GM19023 (cell line): Measurements from ENCODE around the gene MT1F.
A peak's percentile ranks its signal among the peaks of the same experiment; 100 is the strongest.
"Not testable (repeated sequence)": the region's sequence is repeated elsewhere in the genome, so short reads cannot be mapped to it uniquely, and the experiment has no call there.

Experiments used
- ATAC-seq: cut with Tn5 transposase; IDR thresholded peaks from one replicate; pipeline ENCODE4 v1.9.1; 2021; ENCODE audit warnings: mild to moderate bottlenecking, moderate library complexity; ENCODE audit not compliant: unreplicated experiment

MT1F gene

DNA sequence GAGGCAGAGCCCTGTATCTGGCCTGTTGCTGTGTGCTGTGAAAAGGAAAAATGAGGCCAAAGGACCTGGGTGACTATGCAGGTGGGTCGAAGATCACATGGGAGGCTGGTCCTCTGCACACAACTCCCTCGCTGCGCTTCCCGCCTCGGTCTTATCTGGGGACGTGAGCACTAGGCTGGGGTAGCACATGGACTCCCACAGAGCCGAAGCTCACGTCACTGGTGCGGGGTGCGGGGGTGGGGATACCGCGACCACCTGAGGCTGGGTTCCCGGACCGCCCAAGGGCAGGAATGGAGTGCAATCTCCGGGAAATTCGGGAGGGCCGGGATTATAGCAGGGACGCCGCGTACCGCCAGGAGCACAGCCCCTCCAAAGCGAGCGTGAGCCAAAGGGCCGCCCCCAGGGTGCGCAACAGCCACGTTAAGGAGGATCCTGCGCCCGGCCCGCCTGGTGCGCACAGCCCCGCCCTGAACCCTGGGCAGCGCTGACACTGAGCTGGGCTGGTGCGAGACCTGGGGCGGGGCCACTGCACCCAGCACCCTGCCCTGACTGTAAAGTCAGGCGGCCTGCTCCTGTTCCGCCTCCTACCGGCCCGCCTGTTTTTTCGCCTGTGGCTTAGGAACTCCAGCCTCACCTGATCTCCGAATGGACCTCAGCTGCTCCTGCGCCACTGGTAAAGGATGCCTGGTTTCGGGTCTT lies 14.5 kb upstream of the MT1F start:
- peak; percentile 64 for ATAC-seq

DNA sequence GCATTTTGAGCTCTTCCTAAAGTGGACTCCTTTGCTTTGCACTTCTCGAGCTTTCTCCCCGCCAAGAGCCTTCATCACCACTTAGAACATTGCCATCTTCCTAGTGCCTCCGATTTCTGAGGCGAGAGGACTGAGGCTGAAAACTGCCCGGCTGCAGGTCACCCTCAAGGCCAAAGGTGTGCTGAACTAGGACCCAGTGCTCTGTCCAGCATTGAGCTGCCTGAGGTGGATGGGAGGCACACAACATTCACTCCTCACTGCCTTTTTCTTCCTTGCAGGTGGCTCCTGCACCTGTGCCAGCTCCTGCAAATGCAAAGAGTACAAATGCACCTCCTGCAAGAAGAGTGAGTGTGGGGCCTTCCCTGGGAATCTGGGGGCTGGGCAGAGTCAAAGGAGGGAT lies 13.9 kb upstream of the MT1F start:
- ATAC-seq = no peak

DNA sequence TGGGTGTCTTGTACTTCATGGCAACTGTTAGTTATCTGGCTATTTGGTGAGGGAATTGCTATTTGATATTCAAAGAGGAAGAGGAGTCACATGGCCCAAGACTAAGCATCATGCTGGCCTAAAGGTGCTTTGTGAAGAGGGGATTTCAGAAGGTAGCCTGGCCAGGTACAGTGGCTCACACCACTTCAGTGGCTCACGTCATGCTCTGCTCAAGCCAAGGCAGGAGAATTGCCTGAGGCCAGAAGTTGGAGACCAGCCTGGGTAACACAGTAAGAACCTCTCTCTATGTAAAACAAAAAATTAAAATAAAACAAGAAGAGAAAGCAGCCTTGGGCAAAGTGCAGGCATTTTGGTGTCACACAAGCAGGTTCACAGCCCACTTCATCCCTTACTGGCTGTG lies 12.4 kb upstream of the MT1F start:
- ATAC-seq = no peak

DNA sequence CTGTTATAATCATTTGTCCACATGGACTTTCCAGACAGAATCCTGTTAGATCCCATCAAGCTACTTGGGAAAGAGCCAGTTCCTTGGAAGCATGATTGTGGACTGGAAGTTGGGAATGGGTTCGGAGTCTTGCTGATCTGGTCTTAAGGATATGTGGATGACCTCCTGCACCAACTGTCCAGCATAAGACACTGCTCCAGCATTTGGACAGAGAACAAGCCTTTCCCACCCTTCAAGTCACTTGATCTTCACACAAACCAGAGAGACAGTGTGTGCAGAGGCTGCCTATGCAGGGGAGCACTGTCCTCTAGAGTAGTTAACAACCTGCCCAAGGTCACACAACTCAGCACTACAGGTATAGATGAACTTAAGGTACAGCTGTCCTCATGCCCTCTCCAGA lies 11.9 kb upstream of the MT1F start:
- ATAC-seq = no peak

DNA sequence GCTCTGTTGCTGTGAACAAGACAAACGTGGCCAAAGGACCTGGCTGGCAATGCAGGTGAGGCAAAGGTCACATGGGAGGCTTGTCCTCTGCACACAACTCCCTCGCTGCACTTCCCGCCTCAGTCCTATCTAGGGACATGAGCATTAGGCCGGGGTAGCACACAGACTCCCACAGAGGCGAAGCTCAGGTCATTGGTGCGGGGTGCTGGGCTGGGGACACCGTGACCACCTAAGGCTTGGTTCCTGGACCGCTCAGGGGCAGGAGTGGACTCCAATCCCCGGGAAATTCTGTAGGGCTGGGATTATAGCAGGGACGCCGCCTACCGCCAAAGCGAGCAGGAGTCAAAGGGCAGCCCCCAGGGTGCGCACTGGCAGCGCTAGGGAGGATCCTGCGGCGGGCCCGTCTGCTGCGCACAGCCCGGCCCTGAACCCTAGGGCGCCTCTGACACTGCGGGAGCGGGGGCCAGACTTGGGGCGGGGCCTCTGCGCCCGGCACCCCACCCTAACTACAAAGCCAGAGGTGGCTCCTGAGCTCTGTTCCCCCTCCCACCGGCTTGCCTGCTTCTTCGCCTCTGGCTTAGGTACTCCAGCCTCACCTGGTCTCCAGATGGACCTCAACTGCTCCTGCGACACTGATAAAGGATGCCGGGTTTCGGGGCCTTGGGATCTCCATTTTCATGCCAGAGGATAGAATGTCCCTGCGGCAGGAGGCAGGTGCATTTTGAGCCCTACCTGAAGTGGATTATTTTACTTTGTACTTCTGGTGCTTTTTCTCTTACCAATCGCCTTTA lies 9.9 kb upstream of the MT1F start:
- no peak for ATAC-seq

DNA sequence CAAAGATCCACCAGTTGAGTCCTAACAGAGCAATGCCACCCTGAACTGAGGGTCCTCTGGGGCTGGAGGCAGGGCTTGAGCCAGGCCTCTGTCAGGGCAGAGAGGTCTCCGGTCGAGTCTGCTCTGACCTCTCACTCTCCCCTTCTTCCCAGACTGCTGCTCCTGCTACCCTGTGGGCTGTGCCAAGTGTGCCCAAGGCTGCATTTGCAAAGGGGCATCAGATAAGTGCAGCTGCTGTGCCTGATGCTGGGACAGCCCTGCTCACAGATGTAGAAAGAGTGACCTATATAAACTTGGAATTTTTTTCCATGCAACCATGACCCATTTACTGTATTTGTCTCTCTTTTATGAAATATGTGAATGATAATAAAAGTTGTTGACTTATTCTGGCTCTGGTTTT lies 8.5 kb upstream of the MT1F start:
- ATAC-seq = no peak

DNA sequence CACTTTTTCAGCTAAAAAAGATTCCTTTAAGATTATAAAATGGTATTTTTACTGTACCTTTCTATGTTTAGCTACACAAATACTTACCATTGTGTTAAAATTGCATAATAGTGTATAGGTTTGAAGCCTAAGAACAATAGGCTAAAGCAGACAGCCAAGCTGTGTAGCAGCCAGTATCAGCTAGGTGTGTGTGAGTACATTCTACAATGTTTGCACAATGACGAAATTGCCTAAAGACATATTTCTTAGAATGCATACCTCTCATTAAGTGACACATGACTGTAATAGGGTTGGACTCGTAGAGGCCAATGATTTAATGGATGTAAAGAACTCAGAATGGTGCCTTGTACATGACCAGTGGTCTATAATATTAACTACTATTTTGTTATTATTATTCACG lies 7.9 kb upstream of the MT1F start:
- ATAC-seq = no peak

DNA sequence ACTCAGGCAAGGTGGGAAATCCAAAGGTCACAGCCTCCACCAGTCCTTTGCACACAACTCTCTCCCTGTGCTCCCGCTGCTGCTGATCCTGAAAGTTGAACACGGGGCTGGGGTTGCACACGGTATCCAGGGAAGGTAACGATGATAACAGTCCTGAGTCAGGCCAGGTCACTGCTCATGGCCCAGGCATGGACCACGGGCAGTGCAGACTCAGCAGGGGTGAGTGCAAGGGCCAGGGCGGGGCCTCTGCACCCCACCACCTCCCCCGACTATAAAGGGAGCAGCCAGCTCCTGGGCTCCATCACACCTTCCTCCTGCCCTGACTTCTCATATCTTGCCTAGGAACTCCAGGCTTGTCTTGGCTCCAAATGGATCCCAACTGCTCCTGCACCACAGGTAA lies 6.2 kb upstream of the MT1F start, which contains the start of gene MT1B:
Gene MT1B (plus strand): TSS at position 301 of the 400 bp plus-strand sequence. CDS start 68 bp downstream, at position 369.
- no peak for ATAC-seq

DNA sequence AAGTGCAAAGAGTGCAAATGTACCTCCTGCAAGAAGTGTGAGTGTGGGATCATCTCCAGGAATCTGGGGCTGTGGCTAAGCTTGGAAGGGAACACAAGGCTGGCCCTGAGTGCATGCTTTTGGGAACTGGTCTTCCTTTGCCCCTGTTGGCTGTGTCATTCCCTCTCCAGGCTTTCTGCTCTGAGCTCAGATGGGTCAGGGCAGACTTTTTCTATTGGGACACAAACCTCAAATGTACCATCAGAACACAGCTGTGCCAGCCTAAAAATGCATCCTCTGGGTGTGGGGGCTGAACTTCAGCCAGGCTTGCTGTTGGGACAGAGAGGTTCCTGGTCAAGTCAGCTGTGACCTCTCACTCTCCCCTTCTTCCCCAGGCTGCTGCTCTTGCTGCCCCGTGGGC lies 5.2 kb upstream of the MT1F start:
- no peak for ATAC-seq

DNA sequence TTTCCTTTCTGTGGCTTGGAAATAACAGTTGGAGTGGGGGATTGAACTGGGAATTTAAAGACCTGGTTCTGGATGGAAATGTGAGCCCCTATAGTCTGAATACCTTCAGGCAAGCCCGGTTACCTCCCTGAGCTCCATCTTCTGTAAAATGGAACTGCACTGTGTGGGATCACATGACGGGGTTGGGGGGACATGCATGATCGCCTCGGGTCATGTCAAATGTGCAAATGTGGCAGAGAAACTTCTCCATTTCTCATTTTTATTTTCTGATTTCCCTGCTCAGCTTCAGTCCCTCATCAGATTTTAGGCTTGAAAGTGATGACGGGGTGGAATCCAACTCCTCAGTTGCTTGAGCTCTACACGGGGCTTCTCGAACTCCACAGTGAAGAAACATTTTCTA lies 4.5 kb upstream of the MT1F start:
- no peak for ATAC-seq

DNA sequence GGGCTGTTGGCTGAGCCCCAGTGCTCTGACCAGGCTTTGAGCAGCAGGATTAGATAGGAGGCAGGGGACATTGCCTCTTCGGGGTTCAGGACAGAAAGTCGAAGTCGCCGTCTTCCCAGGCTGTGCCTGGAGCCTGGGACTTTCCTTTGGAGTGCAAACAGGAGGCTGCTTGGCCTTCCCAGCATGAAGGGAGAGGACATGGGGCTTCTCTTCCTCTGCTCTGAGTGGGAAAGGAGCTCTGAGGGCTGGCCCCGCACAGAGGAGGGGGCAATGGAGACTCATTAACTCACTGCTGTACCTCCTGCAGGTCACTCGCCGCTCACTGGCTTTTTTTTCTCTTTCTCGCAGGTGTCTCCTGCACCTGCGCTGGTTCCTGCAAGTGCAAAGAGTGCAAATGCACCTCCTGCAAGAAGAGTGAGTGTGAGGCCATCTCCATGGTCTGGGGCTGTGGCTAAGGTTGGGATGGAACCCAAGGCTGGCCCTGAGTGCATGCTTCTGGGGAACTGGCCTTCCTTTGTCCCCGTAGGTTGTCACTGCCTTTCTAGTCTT lies 642 bp downstream of the MT1F start:
- ATAC-seq = no peak

DNA sequence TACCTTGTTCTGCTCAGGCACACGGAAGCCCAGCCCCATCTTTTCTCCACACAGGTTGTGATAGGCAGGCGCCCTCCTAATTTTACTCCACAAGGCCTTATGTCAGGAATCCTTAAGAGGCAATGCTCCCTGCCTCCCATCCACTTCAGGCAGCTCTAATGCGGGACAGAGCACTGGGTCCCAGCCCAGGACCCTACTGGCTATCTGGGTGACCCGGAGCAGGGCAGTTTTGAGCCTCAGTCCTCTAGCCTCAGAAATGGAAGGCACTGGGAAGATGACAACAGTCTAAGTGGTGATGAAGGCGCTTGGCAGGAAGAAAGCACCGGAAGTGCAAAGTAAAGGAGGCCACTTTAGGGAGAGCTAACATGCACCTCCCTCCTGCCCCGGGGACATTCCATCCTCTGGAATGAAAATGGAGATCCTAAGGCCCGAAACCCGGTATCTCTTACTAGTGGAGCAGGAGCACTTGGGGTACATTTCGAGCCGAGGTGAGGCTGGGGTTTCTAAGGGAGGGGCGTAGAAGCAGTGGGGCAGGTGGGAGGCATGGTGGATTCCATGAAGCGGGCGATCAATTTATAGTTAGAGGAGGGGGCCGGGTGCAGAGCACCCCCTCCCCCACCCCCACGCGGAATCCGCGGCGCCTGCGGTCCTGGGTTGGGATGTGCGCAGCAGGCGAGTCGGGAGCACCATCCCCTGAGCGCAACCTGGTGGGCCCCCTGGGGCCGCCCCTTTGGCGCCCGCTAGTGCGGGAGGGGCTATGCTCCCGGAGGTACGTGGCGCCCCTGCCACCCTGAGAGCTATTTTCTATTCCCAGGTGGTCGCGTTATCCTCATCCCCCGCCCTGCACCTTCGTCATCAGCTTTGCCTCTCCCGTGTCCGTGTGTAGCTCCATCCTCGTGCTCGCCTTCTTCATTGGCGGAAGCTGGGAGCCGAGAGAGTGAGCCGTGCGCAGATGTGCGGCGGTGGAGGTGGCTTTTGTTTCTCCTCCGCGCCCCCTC lies 4.9 kb downstream of the MT1F start:
- no peak for ATAC-seq

DNA sequence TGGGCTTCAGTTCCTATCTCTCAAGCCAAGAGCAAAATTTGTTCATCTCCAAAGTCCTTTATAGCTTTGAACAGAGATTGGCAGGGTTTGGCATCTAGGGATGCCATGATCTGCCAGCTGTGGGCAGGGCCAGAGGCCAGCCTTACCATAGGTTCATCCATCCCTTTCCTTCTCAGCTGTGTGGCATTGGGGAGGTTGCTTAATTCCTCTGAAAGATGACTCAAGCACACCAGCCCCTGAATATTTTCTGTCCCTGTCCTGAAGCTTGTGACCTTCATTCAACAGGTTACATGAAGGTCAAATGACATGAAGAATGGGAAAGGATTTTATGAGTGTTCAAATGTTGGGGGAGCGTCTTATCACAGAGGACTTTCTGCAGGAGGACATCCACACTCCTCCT lies 6.7 kb downstream of the MT1F start:
- ATAC-seq = no peak

DNA sequence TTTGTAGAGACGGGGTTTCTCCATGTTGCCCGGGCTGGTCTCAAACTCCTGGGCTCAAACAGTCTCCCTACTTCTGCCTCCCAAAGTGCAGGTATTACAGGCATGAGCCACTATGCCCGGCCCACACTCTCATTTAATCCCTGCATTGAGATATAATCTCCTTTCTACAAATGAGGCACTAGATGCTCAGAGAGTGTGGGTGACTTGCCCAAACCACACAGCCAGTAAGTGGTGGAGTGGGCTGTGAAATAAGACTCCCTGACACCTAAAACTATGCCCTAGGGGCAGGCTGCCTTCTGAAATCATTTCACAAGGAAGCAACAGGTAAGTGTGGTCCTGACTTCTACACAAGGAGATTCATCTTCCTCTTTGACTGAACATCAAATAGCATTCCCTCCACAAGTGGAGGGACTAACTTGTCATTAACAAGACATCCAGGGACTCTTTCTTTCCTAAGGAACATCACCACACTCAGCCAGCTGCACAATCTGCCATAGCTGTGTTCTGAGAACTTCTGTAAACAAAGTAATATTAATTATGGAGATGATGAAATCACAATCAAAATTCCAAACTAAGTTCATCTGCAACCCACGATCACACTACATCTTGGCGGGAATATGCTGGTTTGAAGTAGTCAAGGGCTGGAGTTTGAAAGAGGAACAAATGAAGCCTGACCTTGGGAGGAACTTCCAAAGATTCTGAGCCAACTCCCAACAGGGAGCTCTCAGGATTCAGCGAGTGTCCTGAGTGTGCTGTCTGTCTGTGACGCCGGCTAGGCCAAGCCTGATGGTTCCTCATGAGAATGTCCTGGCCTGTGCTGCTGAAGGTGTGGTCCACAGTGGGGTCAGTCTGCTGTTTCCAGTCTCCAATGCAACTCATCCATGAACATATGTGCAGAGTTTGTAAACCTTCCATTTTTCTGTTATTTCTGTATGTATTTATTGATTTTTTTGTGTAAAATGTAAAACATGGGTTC lies 7.8 kb downstream of the MT1F start:
- not testable (repeated sequence) for ATAC-seq

DNA sequence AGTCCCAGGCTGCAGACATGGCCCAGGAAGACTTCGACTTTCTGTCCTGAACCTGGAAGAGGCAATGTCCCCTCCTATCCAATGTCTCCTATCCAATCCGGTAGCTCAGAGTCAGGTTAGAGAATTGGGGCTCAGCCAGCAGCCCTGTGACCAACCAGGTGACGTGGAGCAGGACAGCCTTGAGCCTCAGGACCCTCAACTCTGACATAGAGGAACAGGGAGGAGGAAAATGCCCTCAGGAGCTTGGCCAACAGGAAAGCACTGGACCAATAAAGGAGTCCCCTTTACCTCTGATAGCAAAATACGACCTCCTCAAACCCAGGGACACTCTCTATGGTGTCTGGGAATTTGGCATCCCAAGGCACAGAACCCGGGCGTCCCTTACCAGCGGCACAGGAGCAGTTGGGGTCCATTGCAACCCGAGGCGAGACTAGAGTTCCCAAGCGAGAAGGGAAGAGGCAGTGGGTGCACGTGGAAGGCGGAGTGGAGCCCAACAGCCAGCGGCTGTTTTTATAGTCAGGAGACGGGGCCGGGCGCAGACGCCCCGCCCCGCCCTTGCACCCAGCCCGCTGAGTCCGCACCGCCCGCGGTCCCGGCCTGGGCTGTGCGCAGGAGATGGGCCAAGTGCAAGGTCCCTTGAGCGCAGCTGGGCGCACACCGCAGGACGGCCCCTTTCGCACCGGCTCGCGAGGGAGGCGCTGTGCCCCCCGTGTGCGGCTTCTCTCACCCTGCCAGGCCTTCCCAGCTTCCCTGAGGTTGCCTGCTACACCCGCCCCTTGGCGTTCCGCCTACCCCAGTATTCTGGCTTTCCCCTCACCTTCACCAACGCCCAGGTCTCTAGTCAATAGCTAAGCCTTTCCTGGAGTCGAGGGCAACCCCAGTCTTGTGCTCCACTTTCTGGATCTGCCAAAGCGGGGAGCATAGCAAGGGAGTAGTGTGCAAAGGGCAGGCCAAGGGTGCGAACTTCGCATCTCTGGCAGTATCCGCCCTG lies 10.1 kb downstream of the MT1F start, which contains the start of gene MT1G:
Gene MT1G (minus strand): TSS at position 485 of the 991 bp plus-strand sequence. CDS start 72 bp downstream, at position 413.
- no peak for ATAC-seq

DNA sequence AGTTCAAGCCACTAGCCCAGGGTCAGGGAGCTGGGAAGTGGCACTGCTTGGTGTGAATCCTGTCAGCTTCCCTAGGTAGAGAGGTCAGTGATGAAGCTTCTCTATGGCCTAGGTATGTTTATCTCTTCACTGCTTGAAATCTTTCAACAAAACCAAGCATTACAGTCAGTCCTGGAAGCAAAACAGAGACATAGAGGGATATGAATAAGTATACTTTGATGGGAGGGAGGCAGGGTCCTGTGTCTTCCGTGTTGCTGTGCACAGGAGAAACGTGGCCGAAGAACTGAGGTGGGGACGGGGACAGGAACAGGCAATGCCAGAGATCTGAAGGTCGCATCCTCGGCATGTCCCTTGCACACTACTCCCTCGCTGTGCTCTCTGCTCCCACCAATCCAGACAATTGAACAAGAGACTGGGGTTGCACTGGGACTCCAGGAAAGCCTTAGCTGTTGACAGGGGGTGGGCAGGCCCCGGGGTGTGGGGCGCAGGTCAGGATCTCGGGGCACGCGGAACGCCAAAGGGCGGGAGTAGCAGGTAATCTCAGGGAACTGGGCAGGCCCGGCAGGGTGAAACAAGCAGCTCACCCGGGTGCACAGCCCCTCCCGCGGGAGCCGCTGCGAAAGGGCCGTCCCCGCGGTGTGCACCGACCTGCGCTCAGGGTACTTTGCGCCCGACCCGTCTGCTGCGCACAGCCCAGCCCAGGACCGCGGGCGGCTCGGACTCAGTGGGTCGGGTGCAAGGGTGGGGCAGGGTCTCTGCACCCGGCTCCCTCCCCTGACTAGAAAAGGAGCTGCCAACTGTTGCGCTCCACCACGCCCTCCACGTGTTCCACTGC lies 11.5 kb downstream of the MT1F start, which contains the start of gene MT1H:
Gene MT1H (plus strand): TSS at position 810 of the 835 bp plus-strand sequence. CDS start 71 bp downstream, outside the sequence.
- no peak for ATAC-seq

DNA sequence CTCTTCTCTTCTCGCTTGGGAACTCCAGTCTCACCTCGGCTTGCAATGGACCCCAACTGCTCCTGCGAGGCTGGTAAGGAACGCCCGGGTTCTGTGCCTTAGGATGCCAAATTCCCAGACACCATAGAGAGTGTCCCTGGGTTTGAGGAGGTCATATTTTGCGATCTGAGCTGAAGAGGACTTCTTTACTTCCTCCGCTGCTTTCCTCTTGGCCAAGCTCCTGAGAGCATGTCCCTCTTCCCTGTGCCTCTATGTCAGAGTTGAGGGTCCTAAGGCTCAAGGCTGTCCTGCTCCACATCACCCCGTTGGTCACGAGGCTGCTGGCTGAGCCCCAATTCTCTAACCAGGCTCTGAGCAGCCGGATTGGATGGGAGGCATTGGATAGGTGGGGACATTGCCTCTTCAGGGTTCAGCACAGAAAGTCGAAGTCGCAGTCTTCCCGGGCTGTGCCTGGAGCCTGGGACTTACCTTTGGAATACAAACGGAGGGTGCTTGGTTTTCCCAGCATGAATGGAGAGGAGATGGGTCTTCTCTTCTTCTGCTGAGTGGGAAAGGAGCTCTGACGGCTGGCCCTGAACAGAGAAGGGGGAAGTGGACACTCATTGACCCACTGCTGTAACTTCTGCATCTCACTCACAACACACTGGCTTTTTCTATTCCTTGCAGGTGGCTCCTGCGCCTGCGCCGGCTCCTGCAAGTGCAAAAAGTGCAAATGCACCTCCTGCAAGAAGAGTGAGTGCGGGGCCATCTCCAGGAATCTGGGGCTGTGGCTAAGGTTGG lies 12.3 kb downstream of the MT1F start:
- no peak for ATAC-seq
